A549 (cell line): Measurements from ENCODE around the gene PCSK6. TPM values are rescaled to one million over a fixed set of nuclear protein-coding genes. Genes with fewer than 3 reads are reported as not detected.

ENCODE experiments used
- ATAC-seq, 2 experiments: fragments of 200-7000 bp in 1 of 2; fragments of >200 bp in 1 of 2; cut with Nextera tagmentation in 1 of 2; cut with Tn5 transposase in 1 of 2; 3 replicates each; pipeline versions ENCODE4 v1.8.0 to v1.9.1; 2018 to 2020; ENCODE audit warnings: mild to moderate bottlenecking in 1 of 2, moderate library complexity in 1 of 2
- CTCF ChIA-PET: fragments of 300-600 bp; sonication (Branson Sonifier 250); formaldehyde crosslinking; extraction: SDS; loops from one replicate; lab custom pipeline; 2021; ENCODE audit warnings: antibody characterized with exemption, inconsistent platforms; lab: Yijun Ruan, JAX
- POLR2A ChIA-PET: fragments of 350-600 bp; formaldehyde crosslinking; extraction: SDS; loops from one replicate; lab custom pipeline; 2021; ENCODE audit warnings: antibody characterized with exemption, inconsistent platforms; lab: Yijun Ruan, JAX
- DNase-seq, 2 experiments: peaks; one replicate each; pipeline versions ENCODE4 v3.0.0 to v3.0.0-alpha.2; 2011 to 2016; ENCODE audit warnings: low read depth in 1 of 2, low spot score in 1 of 2
- FAIRE-seq: peaks from 2 replicates; lab custom pipeline; 2011; peaks lifted over from hg19 to GRCh38; lab: Jason Lieb, UNC
- H3K27ac ChIP-seq, 2 experiments: fragments of >200 bp; sonication (Bioruptor Twin); formaldehyde crosslinking; 3 replicates each; pipeline ENCODE4 v1.5.1; 2016 to 2017
- H3K4me1 ChIP-seq: fragments of >200 bp; sonication (Bioruptor Twin); formaldehyde crosslinking; 3 replicates; pipeline ENCODE4 v1.6.1; 2016
- H3K4me2 ChIP-seq: fragments of >200 bp; sonication (Bioruptor Twin); formaldehyde crosslinking; 3 replicates; pipeline ENCODE4 v1.6.1; 2016
- H3K4me3 ChIP-seq: fragments of >200 bp; sonication (Bioruptor Twin); formaldehyde crosslinking; 3 replicates; pipeline ENCODE4 v1.5.1; 2016
- H3K9me3 ChIP-seq: fragments of >200 bp; sonication (Bioruptor Twin); formaldehyde crosslinking; 3 replicates; pipeline ENCODE4 v1.6.1; 2016
- BCL3 ChIP-seq: fragments of >200 bp; sonication (Bioruptor Twin); formaldehyde crosslinking; IDR thresholded peaks from 3 replicates; pipeline ENCODE4 v1.6.1; 2016
- CBX2 ChIP-seq: fragments of 200-600 bp; sonication (generic); IDR thresholded peaks from 2 replicates; pipeline ENCODE4 v1.6.1; 2016; ENCODE audit warnings: low read depth, mild to moderate bottlenecking, borderline replicate concordance
- CEBPB ChIP-seq, 2 experiments: fragments of >200 bp in 1 of 2; sonication (Bioruptor Twin) in 1 of 2; formaldehyde crosslinking in 1 of 2; IDR thresholded peaks; 2 replicates each; pipeline ENCODE4 v1.6.1; 2012 to 2016
- CHD2 ChIP-seq: fragments of 150-350 bp; IDR thresholded peaks from 2 replicates; pipeline ENCODE4 v1.6.1; 2014; ENCODE audit warnings: low read length; ENCODE audit not compliant: partially characterized antibody
- E2F6 ChIP-seq: IDR thresholded peaks from 2 replicates; pipeline ENCODE4 v1.6.1; 2012; ENCODE audit warnings: low read depth, borderline replicate concordance
- EHMT2 ChIP-seq: fragments of 200-600 bp; sonication (generic); IDR thresholded peaks from 2 replicates; pipeline ENCODE4 v1.6.1; 2016; ENCODE audit warnings: antibody characterized with exemption, low read depth, mild to moderate bottlenecking, moderate library complexity
- EP300 ChIP-seq, 2 experiments: fragments of >200 bp; sonication (Bioruptor Twin); formaldehyde crosslinking; IDR thresholded peaks; 2 replicates in 1 of 2; 3 replicates in 1 of 2; pipeline ENCODE4 v1.6.1; 2016 to 2017
- FOSL2 ChIP-seq, 2 experiments: fragments of 450-650 bp in 1 of 2; fragments of >200 bp in 1 of 2; sonication (Bioruptor Twin) in 1 of 2; formaldehyde crosslinking; IDR thresholded peaks; 2 replicates each; pipeline versions ENCODE4 v1.5.0 to v1.6.1; 2016 to 2020; ENCODE audit warnings: mild to moderate bottlenecking in 1 of 2, moderate library complexity in 1 of 2
- HES2 ChIP-seq: fragments of >200 bp; sonication (Bioruptor Twin); formaldehyde crosslinking; IDR thresholded peaks from 2 replicates; pipeline ENCODE4 v1.6.1; 2016
- JUN ChIP-seq, 2 experiments: fragments of >200 bp; sonication (Bioruptor Twin); formaldehyde crosslinking; IDR thresholded peaks; 2 replicates in 1 of 2; 3 replicates in 1 of 2; pipeline ENCODE4 v1.6.1; 2016 to 2017
- MAX ChIP-seq: IDR thresholded peaks from 2 replicates; pipeline ENCODE4 v1.6.1; 2012
- MAZ ChIP-seq: fragments of 150-350 bp; IDR thresholded peaks from 2 replicates; pipeline ENCODE4 v1.6.1; 2014; ENCODE audit warnings: antibody characterized with exemption, low read depth, low read length, borderline replicate concordance
- MYC ChIP-seq: IDR thresholded peaks from 2 replicates; pipeline ENCODE4 v1.6.1; 2012; ENCODE audit warnings: mild to moderate bottlenecking, inconsistent platforms, low read length, improper control_type of control experiment, borderline replicate concordance
- NPAS2 ChIP-seq: fragments of 250-450 bp; sonication (Bioruptor Pico); IDR thresholded peaks from 2 replicates; pipeline ENCODE4 v1.8.0; 2022; ENCODE audit warnings: mild to moderate bottlenecking, moderate library complexity, borderline replicate concordance
- PHF8 ChIP-seq: fragments of 200-600 bp; sonication (generic); IDR thresholded peaks from 2 replicates; pipeline ENCODE4 v1.6.1; 2016; ENCODE audit warnings: low read depth, mild to moderate bottlenecking, antibody characterized with exemption, moderate library complexity, borderline replicate concordance
- POLR2A ChIP-seq: IDR thresholded peaks from 2 replicates; pipeline ENCODE4 v1.6.1; 2012; ENCODE audit warnings: mild to moderate bottlenecking, low read length
- POLR2AphosphoS2 ChIP-seq: conservative IDR thresholded peaks from 2 replicates; pipeline ENCODE4 v1.6.1; 2012; ENCODE audit warnings: low read length, improper control_type of control experiment, inconsistent platforms
- REST ChIP-seq: fragments of 200-600 bp; sonication (generic); IDR thresholded peaks from 2 replicates; pipeline ENCODE4 v1.6.1; 2016; ENCODE audit warnings: antibody characterized with exemption, mild to moderate bottlenecking, moderate library complexity
- RFX5 ChIP-seq: fragments of 450-650 bp; IDR thresholded peaks from 2 replicates; pipeline ENCODE4 v1.7.1; 2014; ENCODE audit warnings: antibody characterized with exemption, mild to moderate bottlenecking, moderate library complexity
- TP53 ChIP-seq: fragments of 250-450 bp; sonication (Bioruptor Pico); IDR thresholded peaks from 2 replicates; pipeline ENCODE4 v1.5.0; 2021; ENCODE audit warnings: mild to moderate bottlenecking, moderate library complexity
- WGBS: methylation state at CpG from one replicate; pipeline ENCODE4 v1.1.6; 2017; ENCODE audit errors: missing lambda C conversion rate; 5-methylcytosine and 5-hydroxymethylcytosine counted together
- polyA plus RNA-seq, 4 experiments: library from polyadenylated mRNA; depleted of rRNA in 3 of 4; stranded (reverse); fragments of >200 nt; fragmentation: RNase III in 1 of 4; extraction: RNeasy Plus Mini Kit Qiagen cat#74134 plus additional on column Dnase treatment in 1 of 4; gene quantifications; 2 replicates in 3 of 4; 3 replicates in 1 of 4; pipeline ENCODE4 v1.2.3, GENCODE V29; 2011 to 2017

PCSK6 gene
- polyA plus RNA-seq, 2 of the 4 experiments (the other 2 are of a cell fraction), result 10.0 to 15.2 TPM

- TF ChIP-seq HES2 (no peak), POLR2A (no peak)
These were observed 209.5 kb downstream of the PCSK6 start (continued) for GRCh38 chr15:101280007-101280406.

- FAIRE-seq (no peak), ATAC-seq (peak in 1 of 2 experiments; percentile 0; a peak in 1 of 6 replicates), DNase-seq (no peak)
- Histone ChIP-seq H3K4me2 (peak overlapping the region; percentile 78), H3K27ac (peak overlapping the region; percentile 66 to 91), H3K4me3 (peak overlapping the region; percentile 77)
- CTCF ChIA-PET, result interaction anchor here (0.9 to 2.5 kb wide), 4 partner anchors 8 to 364 kb away, joined by 3 to 29 read pairs (median 6); no protein-coding TSS in a partner anchor
- 89% methylated on average over 12 of the region's 12 CpGs for WGBS
- TF ChIP-seq FOSL2 (IDR thresholded peaks at IDR 0.05) (no peak), FOSL2 (CRISPR knock-in tag; IDR thresholded peaks at IDR 0.05) (no peak), RFX5 (no peak), NPAS2 (CRISPR knock-in tag) (no peak), EHMT2 (no peak), CHD2 (no peak)
- TF ChIP-seq, all 56 proteins: peak for 0
- Histone ChIP-seq H3K9me3 (no peaks in the 10 kb centered on the region), H3K4me1 (peaks cover 13% of the 10 kb centered on the region)
- POLR2A ChIA-PET, result interaction anchor here (1.0 kb wide), 1 partner anchor 11 kb away, joined by 3 read pairs; no protein-coding TSS in a partner anchor
These were observed 211.5 kb downstream of the PCSK6 start for GRCh38 chr15:101277943-101278564.

- ATAC-seq (peak; percentile 93 to 96), DNase-seq (peak; percentile 76 to 91), FAIRE-seq (no peak)
- Histone ChIP-seq H3K9me3 (no peaks in the 10 kb centered on the region), H3K4me2 (peak within 1 kb of the TSS; percentile 78), H3K27ac (peak within 1 kb of the TSS; percentile 84 to 91), H3K4me1 (peaks cover 13% of the 10 kb centered on the region), H3K4me3 (peak within 1 kb of the TSS; percentile 77)
- WGBS, result 1% methylated on average over 32 of the region's 91 CpGs
- 0 out of 2 replicates have a peak, but pooled peaks have one; percentile 25 for TF ChIP-seq TP53 (CRISPR knock-in tag)
- TF ChIP-seq PHF8, result peak; percentile 93
- TF ChIP-seq REST, result 0 out of 2 replicates have a peak, but pooled peaks have one; percentile 13
- peak; percentile 90 for TF ChIP-seq MYC
- no peak for TF ChIP-seq POLR2AphosphoS2
- peak; percentile 70 for TF ChIP-seq POLR2A
- no peak for TF ChIP-seq EP300 (IDR thresholded peaks at IDR 0.05)
- TF ChIP-seq MAX, result peak; percentile 85
- TF ChIP-seq CBX2, result no peak
- TF ChIP-seq MAZ, result no peak
- TF ChIP-seq RFX5, result peak; percentile 83
- no peak for TF ChIP-seq CEBPB (IDR thresholded peaks at IDR 0.05)
- no peak for TF ChIP-seq CHD2
- TF ChIP-seq JUN (IDR thresholded peaks at IDR 0.05), result peak; percentile 75 to 88
- TF ChIP-seq E2F6, result peak; percentile 49
- TF ChIP-seq BCL3, result peak; percentile 74; the same call in 2 of the 3 replicates
- CTCF ChIA-PET, result interaction anchor here (1.0 to 2.5 kb wide), 5 partner anchors 11 to 364 kb away, joined by 3 to 29 read pairs (median 6); partner anchors contain the start of gene SNRPA1
- POLR2A ChIA-PET, result interaction anchor here (1.2 kb wide), 1 partner anchor 18 kb away, joined by 4 read pairs; the partner anchor contains the start of gene SNRPA1
These were observed 212.3 kb downstream of the PCSK6 start, which contains the start of gene SELENOS for GRCh38 chr15:101277038-101277822. Gene SELENOS, minus strand, starts transcription at chr15:101277485. Its CDS starts 68 bp downstream, at chr15:101277417.
